ENCODE data around the gene KDM3A.

Gene KDM3A

DNA sequence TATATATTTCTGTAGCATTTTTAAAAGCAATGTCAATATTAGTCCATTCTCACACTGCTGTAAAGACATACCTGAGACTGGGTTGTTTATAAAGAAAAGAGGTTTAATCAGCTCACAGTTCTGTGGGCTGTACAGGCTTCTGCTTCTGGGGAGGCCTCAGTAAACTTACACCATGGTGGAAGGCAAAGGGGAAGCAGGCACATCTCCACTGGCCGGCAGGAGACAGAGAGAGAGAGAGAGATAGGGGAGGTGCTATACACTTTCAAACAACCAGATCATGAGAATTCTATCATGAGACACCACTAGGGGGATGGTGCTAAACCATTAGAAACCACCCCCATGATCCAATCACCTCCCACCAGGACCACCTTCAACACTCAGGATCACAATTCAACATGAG is 79.0 kb downstream of the KDM3A start:
- no peak for DNase-seq

DNA sequence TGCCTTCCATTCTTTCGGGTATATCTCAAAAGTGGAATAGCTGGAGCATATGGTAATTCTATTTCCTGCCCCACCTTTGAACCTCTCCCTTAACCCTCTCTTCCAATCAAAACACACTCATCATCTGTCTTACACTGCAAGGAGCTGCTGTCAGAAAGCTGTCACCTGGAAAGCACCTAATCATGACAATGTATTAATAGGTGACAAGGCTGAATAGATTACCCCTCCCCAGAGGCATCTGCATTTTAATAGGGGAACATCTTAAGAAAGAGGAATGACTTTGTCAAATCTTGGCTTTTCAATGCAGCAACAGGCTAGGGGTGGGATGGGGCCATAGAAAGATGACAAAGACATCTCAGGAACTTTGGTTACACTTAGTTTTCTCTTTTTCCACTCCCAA is 80.8 kb downstream of the KDM3A start:
- DNase-seq = no peak

DNA sequence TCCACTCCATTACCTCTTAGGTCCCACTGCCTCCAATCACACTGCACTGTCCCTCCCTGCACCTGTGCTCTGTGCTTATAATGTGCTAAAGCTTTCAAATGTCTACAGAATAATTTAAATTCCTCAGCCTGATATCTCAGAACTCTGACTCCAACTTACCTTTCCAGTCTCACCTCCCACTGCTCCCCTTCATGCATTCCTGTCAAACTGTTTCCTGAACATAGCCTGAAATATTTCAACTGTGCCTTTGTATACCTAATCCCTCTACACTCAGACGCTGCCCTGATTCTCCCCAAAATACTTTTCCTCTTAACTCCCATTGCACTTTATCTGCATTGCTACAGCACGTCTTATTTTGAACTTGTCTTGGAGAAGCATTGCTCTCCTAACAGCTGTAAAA is 81.5 kb downstream of the KDM3A start:
- DNase-seq = no peak

DNA sequence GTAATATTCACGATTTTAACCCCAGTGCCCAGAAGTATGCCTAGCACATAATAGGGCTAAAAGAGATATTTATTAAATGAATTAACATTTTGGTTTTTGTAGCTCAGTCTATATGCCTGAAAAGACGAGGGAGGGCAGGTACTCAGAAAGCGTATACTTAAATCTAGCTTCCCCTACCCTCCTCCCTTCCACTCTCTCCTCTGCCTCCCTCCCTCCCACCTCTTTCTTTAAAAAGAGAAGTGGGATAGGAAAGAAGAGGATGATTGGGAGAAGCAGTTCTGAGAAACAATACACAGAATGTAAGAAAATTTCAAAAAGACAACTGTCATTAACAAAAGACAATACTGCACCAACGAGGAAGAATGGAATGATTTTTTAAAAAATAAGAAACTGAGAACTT is 82.3 kb downstream of the KDM3A start:
- DNase-seq = no peak

DNA sequence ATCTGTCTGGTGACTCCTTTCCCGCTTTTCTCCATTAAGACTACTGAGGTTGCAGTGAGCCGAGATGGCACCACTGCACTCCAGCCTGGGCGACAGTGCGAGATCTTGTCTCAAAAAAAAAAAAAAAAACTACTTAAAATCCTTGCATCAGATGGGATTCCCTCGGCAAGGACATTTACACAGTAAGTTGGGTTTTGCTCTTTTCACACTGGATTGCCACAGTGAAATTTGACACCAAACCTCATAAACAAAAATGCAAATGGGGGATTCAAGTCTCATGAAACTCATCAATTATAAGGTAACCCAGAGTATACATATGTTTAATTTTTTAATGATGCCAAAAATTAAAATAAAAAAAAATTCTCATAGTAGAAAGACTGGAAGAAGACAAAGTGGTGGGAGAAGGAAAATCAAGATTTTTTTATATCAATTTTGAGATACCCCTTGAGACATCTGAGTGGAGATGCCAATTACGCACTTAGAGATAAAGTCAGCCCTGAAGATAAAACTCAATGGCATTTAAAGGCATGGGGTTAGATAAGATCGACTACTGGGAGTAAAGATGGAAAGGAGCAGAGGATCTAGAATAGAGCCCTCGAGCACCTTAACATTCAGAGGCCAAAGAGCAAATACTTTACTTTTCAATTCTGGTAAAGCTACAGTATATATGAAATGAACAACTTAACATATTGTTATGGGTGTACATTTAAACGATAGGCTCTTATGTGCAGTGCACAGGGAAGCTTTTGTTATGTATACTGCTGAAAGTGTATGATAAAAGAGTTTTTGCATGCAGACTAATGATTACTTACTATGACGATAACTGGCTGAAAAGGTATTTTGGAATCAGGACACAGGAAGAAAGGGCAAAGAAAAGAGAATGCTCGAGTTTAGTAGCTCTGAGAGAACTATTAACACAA is 84.5 kb downstream of the KDM3A start:
- DNase-seq = no peak

DNA sequence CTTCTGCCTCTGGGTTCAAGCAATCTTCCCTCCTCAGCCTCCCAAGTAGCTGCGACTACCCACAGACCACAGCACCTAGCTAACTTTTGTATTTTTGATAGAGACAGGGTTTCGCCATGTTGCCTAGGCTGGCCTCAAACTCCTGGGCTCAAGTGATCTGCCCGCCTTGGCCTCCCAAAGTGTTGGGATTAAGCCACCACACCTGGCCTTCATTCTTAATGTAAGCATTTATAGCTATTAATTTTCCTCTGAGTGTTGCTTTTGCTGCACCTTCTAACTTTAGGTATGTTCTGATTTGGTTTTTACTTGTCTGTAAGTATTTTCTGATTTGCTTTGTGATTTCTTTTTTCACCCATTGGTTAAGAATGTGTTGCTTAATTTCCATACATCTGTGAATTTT is 92.4 kb downstream of the KDM3A start:
- DNase-seq = no peak

DNA sequence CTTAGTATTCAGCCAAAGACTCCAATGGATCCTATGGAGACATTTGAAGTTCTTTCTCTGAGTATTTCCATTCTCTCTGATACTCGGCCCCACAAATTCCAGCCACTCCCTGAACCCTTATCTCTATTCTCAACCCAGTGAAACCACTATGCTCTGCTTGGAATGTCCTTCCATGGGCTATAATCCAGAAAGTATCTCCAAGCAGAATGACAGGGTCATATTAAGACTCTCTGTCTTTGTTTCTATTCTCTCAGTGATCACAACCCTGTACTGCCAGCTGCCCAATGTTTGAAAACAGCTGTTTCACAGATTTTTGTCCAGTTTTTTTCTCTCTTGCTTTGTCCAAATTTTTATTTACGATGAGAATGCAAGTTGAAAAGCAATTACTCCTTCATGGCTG is 100.2 kb downstream of the KDM3A start:
- DNase-seq = no peak

Measured in T-helper 1 cell (primary cell).